CD8-positive, alpha-beta memory T cell (primary cell): ENCODE measurements around the gene RPL23. TPM values are rescaled to one million over a fixed set of nuclear protein-coding genes. Genes with fewer than 3 reads are reported as not detected.

Experiments used
- CTCF ChIA-PET: fragments of 350-600 bp; sonication (Branson Sonifier 250); formaldehyde crosslinking; loops from one replicate; lab custom pipeline; 2021; ENCODE audit warnings: antibody characterized with exemption; lab: Charles Lee
- POLR2A ChIA-PET: fragments of 350-600 bp; sonication (Branson Sonifier 250); formaldehyde crosslinking; loops from one replicate; lab custom pipeline; 2021; ENCODE audit warnings: antibody characterized with exemption; lab: Charles Lee
- DNase-seq, 5 donors: peaks; one replicate each; pipeline versions ENCODE4 v3.0.0 to v3.0.0-alpha.2; 2020 to 2022; ENCODE audit warnings: mixed read lengths in 1 of 5
- H3K27ac ChIP-seq: one replicate; pipeline ENCODE4 v1.7.0; 2013; ENCODE audit warnings: low read depth, mild to moderate bottlenecking, low read length, moderate library complexity
- H3K27me3 ChIP-seq: 2 replicates; pipeline ENCODE4 v1.7.0; 2013; ENCODE audit warnings: low read length, mild to moderate bottlenecking; ENCODE audit not compliant: insufficient read depth, poor library complexity, severe bottlenecking
- H3K36me3 ChIP-seq: 2 replicates; pipeline ENCODE4 v1.7.0; 2013; ENCODE audit warnings: mild to moderate bottlenecking, low read length, moderate library complexity; ENCODE audit not compliant: insufficient read depth
- H3K4me1 ChIP-seq: 2 replicates; pipeline ENCODE4 v1.7.0; 2013; ENCODE audit warnings: mild to moderate bottlenecking, low read length, moderate library complexity; ENCODE audit not compliant: insufficient read depth
- H3K4me3 ChIP-seq: 2 replicates; pipeline ENCODE4 v1.7.0; 2013; ENCODE audit warnings: mild to moderate bottlenecking, low read length
- H3K9me3 ChIP-seq: 2 replicates; pipeline ENCODE4 v1.7.0; 2013; ENCODE audit warnings: mild to moderate bottlenecking, low read length
- H3K27ac Mint-ChIP-seq, 8 donors: one replicate each; pipeline ENCODE4 v1.8.0; 2020 to 2021; ENCODE audit warnings: mixed read lengths in 8 of 8, mild to moderate bottlenecking in 6 of 8, inconsistent platforms in 3 of 8, moderate library complexity in 3 of 8
- H3K27me3 Mint-ChIP-seq, 2 donors: one replicate each; pipeline ENCODE4 v1.8.0; 2020 to 2021; ENCODE audit warnings: mixed read lengths in 2 of 2, mild to moderate bottlenecking in 1 of 2, moderate library complexity in 1 of 2
- H3K36me3 Mint-ChIP-seq, 3 donors: one replicate each; pipeline ENCODE4 v1.8.0; 2020 to 2021; ENCODE audit warnings: mixed read lengths in 3 of 3, inconsistent platforms in 1 of 3, mild to moderate bottlenecking in 1 of 3
- H3K4me1 Mint-ChIP-seq, 3 donors: one replicate each; pipeline ENCODE4 v1.8.0; 2020 to 2021; ENCODE audit warnings: mixed read lengths in 3 of 3, inconsistent platforms in 1 of 3, mild to moderate bottlenecking in 1 of 3
- H3K4me3 Mint-ChIP-seq, 7 donors: one replicate each; pipeline ENCODE4 v1.8.0; 2020 to 2021; ENCODE audit warnings: mixed read lengths in 7 of 7, mild to moderate bottlenecking in 6 of 7, moderate library complexity in 4 of 7, inconsistent platforms in 2 of 7
- H3K9me3 Mint-ChIP-seq, 5 donors: one replicate each; pipeline ENCODE4 v1.8.0; 2020 to 2022; ENCODE audit warnings: mixed read lengths in 5 of 5, mild to moderate bottlenecking in 3 of 5, moderate library complexity in 2 of 5, inconsistent platforms in 1 of 5
- polyA plus RNA-seq: library from polyadenylated mRNA; unstranded; fragments of 300-500 nt; fragmentation: Illumina TruSeq; gene quantifications from one replicate; pipeline ENCODE4 v1.2.3, GENCODE V29; 2021
- total RNA-seq, 2 experiments: library from RNA; stranded (reverse); gene quantifications; one replicate each; pipeline ENCODE4 v1.2.3, GENCODE V29; 2021

RPL23 gene
- total and polyA plus RNA-seq, 3 experiments from 2014 or later = 1,010 to 1,911 (median 1,857) TPM

- CTCF ChIA-PET = interaction anchor here (0.6 to 7.3 kb wide), 7 partner anchors 12 to 278 kb away, joined by 3 to 73 read pairs (median 7); partner anchors contain the start of genes LASP1 and LASP1NB
- POLR2A ChIA-PET = interaction anchor here (0.6 to 5.0 kb wide), 4 partner anchors 11 to 268 kb away, joined by 3 to 49 read pairs (median 6); partner anchors contain the start of gene LASP1
- H3K27me3 Mint-ChIP-seq = no peaks in the 10 kb centered on the region
Observed at GRCh38 chr17:38897176-38897575, 43.7 kb upstream of the RPL23 start.

GRCh38 chr17:38896346-38896954 is 42.9 kb upstream of the RPL23 start:
- H3K27ac Mint-ChIP-seq = peak overlapping the region; percentile 84 to 99 (median 96)
- H3K4me3 Mint-ChIP-seq = peak overlapping the region in 2 of 7 donors; percentile 44 to 83
- H3K27me3 ChIP-seq = no peaks in the 10 kb centered on the region
- peaks cover 0 to 59% (median 7%) of the 10 kb centered on the region in 3 donors for H3K36me3 Mint-ChIP-seq
- no peaks in the 10 kb centered on the region for H3K9me3 ChIP-seq
- H3K27ac ChIP-seq = peak overlapping the region; percentile 22
- peaks cover 17% of the 10 kb centered on the region for H3K36me3 ChIP-seq
- no peaks in the 10 kb centered on the region for H3K27me3 Mint-ChIP-seq
- CTCF ChIA-PET = interaction anchor here (6.3 to 7.3 kb wide), 2 partner anchors 26 to 28 kb away, joined by 35 to 73 read pairs; partner anchors contain the start of genes LASP1 and LASP1NB
- POLR2A ChIA-PET = no interaction called here
- peaks cover 79 to 86% (median 85%) of the 10 kb centered on the region in 3 donors for H3K4me1 Mint-ChIP-seq
- peaks cover 90% of the 10 kb centered on the region for H3K4me1 ChIP-seq
- no peak overlapping the region for H3K4me3 ChIP-seq
- H3K9me3 Mint-ChIP-seq = no peaks in the 10 kb centered on the region
- no peak for DNase-seq

More at GRCh38 chr17:38897176-38897575, 43.7 kb upstream of the RPL23 start:
- Mint-ChIP-seq H3K36me3 (peaks cover 0 to 54% (median 4%) of the 10 kb centered on the region in 3 donors), H3K4me1 (peaks cover 76 to 83% (median 83%) of the 10 kb centered on the region in 3 donors), H3K9me3 (no peaks in the 10 kb centered on the region), H3K4me3 (peak overlapping the region in 4 of 7 donors; percentile 20 to 85 (median 80)), H3K27ac (peak overlapping the region; percentile 93 to 99 (median 96))
- Histone ChIP-seq H3K27me3 (no peaks in the 10 kb centered on the region), H3K36me3 (peaks cover 17% of the 10 kb centered on the region), H3K27ac (no peak overlapping the region), H3K4me1 (peaks cover 88% of the 10 kb centered on the region), H3K4me3 (peak overlapping the region; percentile 60), H3K9me3 (no peaks in the 10 kb centered on the region)
- no peak for DNase-seq

GRCh38 chr17:38894276-38894675 is 40.8 kb upstream of the RPL23 start:
- POLR2A ChIA-PET = interaction anchor here (0.6 to 2.3 kb wide), 3 partner anchors 21 to 90 kb away, joined by 3 to 10 read pairs (median 3); partner anchors contain the start of gene LASP1
- H3K4me1 Mint-ChIP-seq = peaks cover 80 to 91% (median 90%) of the 10 kb centered on the region in 3 donors
- Histone ChIP-seq H3K27me3 (no peaks in the 10 kb centered on the region), H3K4me1 (peaks cover 90% of the 10 kb centered on the region), H3K4me3 (no peak overlapping the region), H3K9me3 (no peaks in the 10 kb centered on the region), H3K36me3 (peaks cover 17% of the 10 kb centered on the region), H3K27ac (peak overlapping the region; percentile 27)
- CTCF ChIA-PET = interaction anchor here (1.0 to 1.4 kb wide), 4 partner anchors 10 to 30 kb away, joined by 3 to 5 read pairs (median 4); no protein-coding TSS in a partner anchor
- no peaks in the 10 kb centered on the region for H3K27me3 Mint-ChIP-seq
- peak overlapping the region in 5 of 7 donors; percentile 34 to 73 (median 49) for H3K4me3 Mint-ChIP-seq
- H3K9me3 Mint-ChIP-seq = no peaks in the 10 kb centered on the region
- H3K27ac Mint-ChIP-seq = peak overlapping the region; percentile 65 to 99 (median 89)
- H3K36me3 Mint-ChIP-seq = peaks cover 0 to 65% (median 10%) of the 10 kb centered on the region in 3 donors
- DNase-seq = no peak

GRCh38 chr17:38893607-38894006 is 40.1 kb upstream of the RPL23 start:
- Histone ChIP-seq H3K36me3 (peaks cover 21% of the 10 kb centered on the region), H3K4me1 (peaks cover 90% of the 10 kb centered on the region), H3K27ac (no peak overlapping the region), H3K9me3 (no peaks in the 10 kb centered on the region), H3K4me3 (no peak overlapping the region), H3K27me3 (no peaks in the 10 kb centered on the region)
- H3K36me3 Mint-ChIP-seq = peaks cover 0 to 69% (median 9%) of the 10 kb centered on the region in 3 donors
- H3K9me3 Mint-ChIP-seq = no peaks in the 10 kb centered on the region
- no peaks in the 10 kb centered on the region for H3K27me3 Mint-ChIP-seq
- peaks cover 79 to 91% (median 90%) of the 10 kb centered on the region in 3 donors for H3K4me1 Mint-ChIP-seq
- H3K4me3 Mint-ChIP-seq = peak overlapping the region; percentile 34 to 73 (median 50)
- POLR2A ChIA-PET = interaction anchor here (0.9 to 2.3 kb wide), 3 partner anchors 12 to 23 kb away, joined by 3 to 10 read pairs (median 3); partner anchors contain the start of gene LASP1
- CTCF ChIA-PET = interaction anchor here (0.7 to 1.2 kb wide), 4 partner anchors 10 to 260 kb away, joined by 3 to 5 read pairs (median 3); no protein-coding TSS in a partner anchor
- peak overlapping the region; percentile 65 to 99 (median 89) for H3K27ac Mint-ChIP-seq
- peak in 3 of 5 donors; percentile 36 to 65 (median 44) for DNase-seq

GRCh38 chr17:38893113-38893512 is 39.6 kb upstream of the RPL23 start:
- Mint-ChIP-seq H3K9me3 (no peaks in the 10 kb centered on the region), H3K27me3 (no peaks in the 10 kb centered on the region), H3K36me3 (peaks cover 0 to 69% (median 8%) of the 10 kb centered on the region in 3 donors), H3K4me3 (peak overlapping the region; percentile 34 to 73 (median 50)), H3K27ac (peak overlapping the region; percentile 85 to 99 (median 90)), H3K4me1 (peaks cover 78 to 91% (median 90%) of the 10 kb centered on the region in 3 donors)
- H3K36me3 ChIP-seq = peaks cover 22% of the 10 kb centered on the region
- POLR2A ChIA-PET = interaction anchor here (0.9 to 2.3 kb wide), 2 partner anchors 12 to 23 kb away, joined by 3 to 10 read pairs; partner anchors contain the start of gene LASP1
- no peaks in the 10 kb centered on the region for H3K9me3 ChIP-seq
- CTCF ChIA-PET = interaction anchor here (0.7 to 1.7 kb wide), 5 partner anchors 9 to 261 kb away, joined by 3 to 5 read pairs (median 3); no protein-coding TSS in a partner anchor
- no peak overlapping the region for H3K4me3 ChIP-seq
- DNase-seq = no peak
- H3K27me3 ChIP-seq = no peaks in the 10 kb centered on the region
- H3K27ac ChIP-seq = no peak overlapping the region
- H3K4me1 ChIP-seq = peaks cover 87% of the 10 kb centered on the region

GRCh38 chr17:38892620-38893019 is 39.1 kb upstream of the RPL23 start:
- DNase-seq = no peak
- peak overlapping the region in 5 of 7 donors; percentile 34 to 87 (median 50) for H3K4me3 Mint-ChIP-seq
- Histone ChIP-seq H3K4me1 (peaks cover 87% of the 10 kb centered on the region), H3K4me3 (no peak overlapping the region), H3K27ac (no peak overlapping the region), H3K9me3 (no peaks in the 10 kb centered on the region), H3K36me3 (peaks cover 27% of the 10 kb centered on the region), H3K27me3 (no peaks in the 10 kb centered on the region)
- no peaks in the 10 kb centered on the region for H3K9me3 Mint-ChIP-seq
- peak overlapping the region; percentile 85 to 99 (median 93) for H3K27ac Mint-ChIP-seq
- H3K27me3 Mint-ChIP-seq = no peaks in the 10 kb centered on the region
- ChIA-PET POLR2A (no interaction called here), CTCF (interaction anchor here (1.7 to 1.8 kb wide), 2 partner anchors 14 to 261 kb away, joined by 5 to 7 read pairs; no protein-coding TSS in a partner anchor)
- peaks cover 78 to 91% (median 90%) of the 10 kb centered on the region in 3 donors for H3K4me1 Mint-ChIP-seq
- H3K36me3 Mint-ChIP-seq = peaks cover 0 to 70% (median 8%) of the 10 kb centered on the region in 3 donors

GRCh38 chr17:38892083-38892482 is 38.6 kb upstream of the RPL23 start:
- no peaks in the 10 kb centered on the region for H3K27me3 Mint-ChIP-seq
- peak overlapping the region; percentile 87 to 99 (median 93) for H3K27ac Mint-ChIP-seq
- ChIA-PET POLR2A (no interaction called here), CTCF (interaction anchor here (0.6 to 2.0 kb wide), 6 partner anchors 9 to 261 kb away, joined by 3 to 12 read pairs (median 5); partner anchors contain the start of gene LASP1)
- Histone ChIP-seq H3K27me3 (no peaks in the 10 kb centered on the region), H3K4me3 (no peak overlapping the region), H3K4me1 (peaks cover 87% of the 10 kb centered on the region), H3K9me3 (no peaks in the 10 kb centered on the region), H3K36me3 (peaks cover 28% of the 10 kb centered on the region), H3K27ac (no peak overlapping the region)
- peaks cover 78 to 91% (median 88%) of the 10 kb centered on the region in 3 donors for H3K4me1 Mint-ChIP-seq
- H3K36me3 Mint-ChIP-seq = peaks cover 0 to 72% (median 8%) of the 10 kb centered on the region in 3 donors
- H3K9me3 Mint-ChIP-seq = no peaks in the 10 kb centered on the region
- H3K4me3 Mint-ChIP-seq = peak overlapping the region; percentile 2 to 87 (median 76)
- no peak for DNase-seq
